ENCODE results near the gene OAF.
"Not testable (repeated sequence)": the region's sequence is repeated elsewhere in the genome, so short reads cannot be mapped to it uniquely, and the experiment has no call there.

OAF gene

DNA sequence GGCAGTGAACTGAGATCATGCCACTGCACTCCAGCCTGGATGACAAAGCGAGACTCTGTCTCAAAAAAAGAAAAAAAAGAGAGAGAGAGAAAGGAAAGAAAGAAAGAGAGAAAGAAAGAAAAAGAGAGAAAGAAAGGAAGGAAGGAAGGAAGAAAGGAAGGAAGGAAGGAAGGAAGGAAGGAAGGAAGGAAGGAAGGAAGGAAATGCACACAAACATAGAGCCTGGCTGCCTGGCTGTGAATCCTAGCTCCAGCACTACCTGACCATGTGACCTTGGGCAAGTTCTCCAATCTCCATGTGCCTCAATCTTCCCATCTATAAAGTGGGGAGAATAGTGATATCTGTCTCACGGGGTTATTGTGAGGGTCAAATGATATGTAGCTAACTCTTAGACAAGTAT lies 63.1 kb downstream of the OAF start:
- not testable (repeated sequence) for DNase-seq

GRCh38 chr11:120279502-120279901 lies 68.7 kb downstream of the OAF start:
- DNase-seq = no peak
